HepG2 (cell line): ENCODE measurements around the gene MGMT. TPM values are rescaled to one million over a fixed set of nuclear protein-coding genes. Genes with fewer than 3 reads are reported as not detected.
A peak's percentile ranks its signal among the peaks of the same experiment; 100 is the strongest.

Experiments
- DDIT3 ChIP-seq: sonication (generic); formaldehyde crosslinking; IDR thresholded peaks from 2 replicates; pipeline ENCODE4 v1.4.0; 2020; ENCODE audit warnings: mild to moderate bottlenecking, missing genetic modification reagents
- EZH2 ChIP-seq: conservative IDR thresholded peaks from 2 replicates; pipeline ENCODE4 v1.6.1; 2012; ENCODE audit warnings: mild to moderate bottlenecking, low read depth, low read length, moderate library complexity
- FOXP1 ChIP-seq, 2 experiments: fragments of 450-650 bp in 1 of 2; IDR thresholded peaks; 2 replicates each; pipeline ENCODE4 v1.6.1; 2017 to 2018; ENCODE audit warnings: antibody characterized with exemption in 1 of 2
- GABPB1 ChIP-seq: IDR thresholded peaks from 2 replicates; pipeline ENCODE4 v1.6.1; 2016; ENCODE audit warnings: mild to moderate bottlenecking, missing genetic modification reagents, moderate library complexity, missing compliant biosample characterization
- TEAD3 ChIP-seq: optimal IDR thresholded peaks from 2 replicates; pipeline ENCODE3; 2016; ENCODE audit warnings: borderline replicate concordance
- U2AF1 ChIP-seq: fragments of 200-400 bp; formaldehyde crosslinking; optimal IDR thresholded peaks from 2 replicates; pipeline ENCODE3; 2017; ENCODE audit warnings: mild to moderate bottlenecking, low read depth, low read length
- ZBTB33 ChIP-seq: sonication (generic); formaldehyde crosslinking; IDR thresholded peaks from 2 replicates; pipeline ENCODE4 v1.4.0; 2020; ENCODE audit warnings: missing genetic modification reagents
- ZFX ChIP-seq: sonication (generic); formaldehyde crosslinking; IDR thresholded peaks from 2 replicates; pipeline ENCODE4 v1.4.0; 2020; ENCODE audit warnings: mild to moderate bottlenecking, low read depth, missing genetic modification reagents, moderate library complexity
- ZNF234 ChIP-seq: sonication (generic); formaldehyde crosslinking; conservative IDR thresholded peaks from 2 replicates; pipeline ENCODE4 v1.5.1; 2020; ENCODE audit warnings: mild to moderate bottlenecking, missing genetic modification reagents
- ZNF3 ChIP-seq: IDR thresholded peaks from 2 replicates; pipeline ENCODE4 v1.7.0; 2017; ENCODE audit warnings: inconsistent platforms
- ZNF317 ChIP-seq: sonication (generic); formaldehyde crosslinking; IDR thresholded peaks from 2 replicates; pipeline ENCODE4 v1.5.0; 2020; ENCODE audit warnings: mild to moderate bottlenecking, missing genetic modification reagents
- ZNF335 ChIP-seq: sonication (generic); formaldehyde crosslinking; IDR thresholded peaks from 2 replicates; pipeline ENCODE4 v1.4.0; 2020; ENCODE audit warnings: missing genetic modification reagents
- ZNF432 ChIP-seq: sonication (generic); formaldehyde crosslinking; IDR thresholded peaks from 2 replicates; pipeline ENCODE4 v1.5.0; 2020; ENCODE audit warnings: missing genetic modification reagents, mild to moderate bottlenecking, borderline replicate concordance
- ZNF446 ChIP-seq: sonication (generic); formaldehyde crosslinking; IDR thresholded peaks from 2 replicates; pipeline ENCODE4 v1.5.0; 2020; ENCODE audit warnings: mild to moderate bottlenecking, missing genetic modification reagents
- ZNF460 ChIP-seq: sonication (generic); formaldehyde crosslinking; IDR thresholded peaks from 2 replicates; pipeline ENCODE4 v1.5.1; 2020; ENCODE audit warnings: missing genetic modification reagents, mild to moderate bottlenecking, borderline replicate concordance
- ZNF552 ChIP-seq: sonication (generic); formaldehyde crosslinking; IDR thresholded peaks from 2 replicates; pipeline ENCODE4 v1.9.0; 2022; ENCODE audit warnings: missing genetic modification reagents, mild to moderate bottlenecking, borderline replicate concordance
- ZNF589 ChIP-seq: sonication (generic); formaldehyde crosslinking; conservative IDR thresholded peaks from 2 replicates; pipeline ENCODE4 v1.8.0; 2022; ENCODE audit warnings: mild to moderate bottlenecking, moderate library complexity, missing genetic modification reagents
- ZNF615 ChIP-seq: sonication (generic); formaldehyde crosslinking; IDR thresholded peaks from 2 replicates; pipeline ENCODE4 v1.5.0; 2020; ENCODE audit warnings: mild to moderate bottlenecking, missing genetic modification reagents, borderline replicate concordance
- ZNF616 ChIP-seq: sonication (generic); formaldehyde crosslinking; IDR thresholded peaks from 2 replicates; pipeline ENCODE4 v1.5.0; 2020; ENCODE audit warnings: low read depth, mild to moderate bottlenecking, missing genetic modification reagents
- ZNF839 ChIP-seq: sonication (generic); formaldehyde crosslinking; IDR thresholded peaks from 2 replicates; pipeline ENCODE4 v1.4.0; 2020; ENCODE audit warnings: missing genetic modification reagents, mild to moderate bottlenecking, borderline replicate concordance
- ZNF878 ChIP-seq: sonication (generic); formaldehyde crosslinking; IDR thresholded peaks from 2 replicates; pipeline ENCODE4 v1.8.1; 2023; ENCODE audit warnings: mild to moderate bottlenecking, missing genetic modification reagents, moderate library complexity
- ZSCAN9 ChIP-seq: IDR thresholded peaks from 2 replicates; pipeline ENCODE4 v1.6.1; 2016; ENCODE audit warnings: borderline replicate concordance
- polyA plus RNA-seq, 8 experiments: library from polyadenylated mRNA; depleted of rRNA in 3 of 8; stranded (reverse) in 7 of 8; unstranded in 1 of 8; fragments of >200 nt; fragmentation: Illumina TruSeq in 4 of 8; extraction: Trizol in 4 of 8; gene quantifications; 2 replicates each; pipeline versions ENCODE4 v1.2.1 to v1.2.3, GENCODE V29; 2011 to 2016; ENCODE audit warnings: low read depth in 4 of 8, missing spikeins in 1 of 8, mixed read lengths in 1 of 8; ENCODE audit not compliant: insufficient read depth in 1 of 8
- total RNA-seq, 5 experiments: library from RNA; depleted of rRNA; stranded (reverse); fragments of >200 nt; fragmentation: Illumina TruSeq; extraction: Trizol; gene quantifications; 2 replicates each; pipeline ENCODE4 v1.2.3, GENCODE V29; 2016; ENCODE audit warnings: low read depth in 1 of 5
- TF ChIP-seq, protein P1 (sequence below): sonication (generic); formaldehyde crosslinking; IDR thresholded peaks from 2 replicates; pipeline ENCODE4 v1.4.0; 2020; ENCODE audit warnings: mild to moderate bottlenecking, missing genetic modification reagents
- TF ChIP-seq, protein P2 (sequence below): IDR thresholded peaks from 2 replicates; pipeline ENCODE4 v1.6.1; 2016; ENCODE audit warnings: control low read depth
- TF ChIP-seq, protein P3 (sequence below): sonication (generic); formaldehyde crosslinking; IDR thresholded peaks from 2 replicates; pipeline ENCODE4 v1.8.1; 2023; ENCODE audit warnings: mild to moderate bottlenecking, missing genetic modification reagents

Gene MGMT
- total and polyA plus RNA-seq, 2 of the 13 experiments (the other 11 are each of a cell fraction or from before 2014, with no cell fraction given): 12.0 to 19.5 TPM

DNA sequence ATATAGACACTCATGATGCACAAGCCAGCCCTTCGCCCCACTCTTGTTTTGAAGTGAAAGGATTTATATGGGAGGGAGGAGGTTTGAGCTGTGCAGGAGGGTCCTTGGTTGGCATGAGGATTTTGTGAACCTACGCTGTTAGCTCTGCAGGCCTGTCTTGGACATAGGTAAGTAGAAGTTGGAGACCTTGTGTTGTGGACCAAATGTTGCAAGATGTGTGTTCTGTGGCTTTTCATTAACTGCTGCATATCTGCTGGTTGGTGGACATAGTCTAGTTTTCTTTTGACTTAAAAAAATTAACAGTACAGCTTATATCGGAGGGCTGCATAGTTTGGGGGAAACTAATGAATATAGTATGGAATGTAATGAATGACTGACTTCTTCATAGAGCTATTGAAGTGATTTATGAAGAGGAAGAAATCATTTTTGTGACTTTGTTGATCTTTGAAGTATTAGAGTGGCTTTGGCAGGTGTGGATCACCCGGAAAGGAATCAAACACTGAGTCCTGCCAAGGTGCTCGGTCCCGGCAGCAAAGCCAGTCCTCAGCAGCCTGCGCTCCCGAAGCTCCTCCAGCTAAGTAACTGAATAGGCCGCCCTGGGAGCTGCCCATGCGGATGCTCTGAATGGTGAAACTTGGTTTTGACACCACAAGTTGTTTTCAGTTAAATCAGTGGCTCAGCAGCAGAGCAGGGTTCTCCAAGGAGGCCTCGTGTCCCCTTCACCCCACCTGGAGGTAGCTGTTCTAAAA, 3.2 kb downstream of the MGMT start (continued):
- TF ChIP-seq ZNF335 (CRISPR knock-in tag) (no peak), DDIT3 (CRISPR knock-in tag) (no peak), ZNF446 (CRISPR knock-in tag) (no peak), ZNF839 (no peak), ZSCAN9 (CRISPR knock-in tag) (peak; percentile 52; the same call in 1 of the 2 replicates), ZNF878 (CRISPR knock-in tag) (no peak), ZNF616 (no peak), ZBTB33 (no peak), EZH2 (no peak), ZNF317 (CRISPR knock-in tag) (no peak), U2AF1 (no peak), ZNF589 (CRISPR knock-in tag) (no peak), ZNF460 (CRISPR knock-in tag) (no peak), GABPB1 (CRISPR knock-in tag) (no peak), ZNF3 (CRISPR knock-in tag) (no peak), ZFX (0 out of 2 replicates have a peak, but pooled peaks have one; percentile 22), ZNF432 (CRISPR knock-in tag) (no peak), TEAD3 (CRISPR knock-in tag) (peak; percentile 49), ZNF615 (CRISPR knock-in tag) (no peak), ZNF234 (CRISPR knock-in tag) (no peak), FOXP1 (IDR thresholded peaks at IDR 0.05) (no peak), FOXP1 (CRISPR knock-in tag; IDR thresholded peaks at IDR 0.05) (peak; percentile 29; the same call in 1 of the 2 replicates), ZNF552 (CRISPR knock-in tag) (no peak)
- TF ChIP-seq, protein P1, sequence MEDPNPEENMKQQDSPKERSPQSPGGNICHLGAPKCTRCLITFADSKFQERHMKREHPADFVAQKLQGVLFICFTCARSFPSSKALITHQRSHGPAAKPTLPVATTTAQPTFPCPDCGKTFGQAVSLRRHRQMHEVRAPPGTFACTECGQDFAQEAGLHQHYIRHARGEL (CRISPR knock-in tag): no peak
- TF ChIP-seq, protein P2, sequence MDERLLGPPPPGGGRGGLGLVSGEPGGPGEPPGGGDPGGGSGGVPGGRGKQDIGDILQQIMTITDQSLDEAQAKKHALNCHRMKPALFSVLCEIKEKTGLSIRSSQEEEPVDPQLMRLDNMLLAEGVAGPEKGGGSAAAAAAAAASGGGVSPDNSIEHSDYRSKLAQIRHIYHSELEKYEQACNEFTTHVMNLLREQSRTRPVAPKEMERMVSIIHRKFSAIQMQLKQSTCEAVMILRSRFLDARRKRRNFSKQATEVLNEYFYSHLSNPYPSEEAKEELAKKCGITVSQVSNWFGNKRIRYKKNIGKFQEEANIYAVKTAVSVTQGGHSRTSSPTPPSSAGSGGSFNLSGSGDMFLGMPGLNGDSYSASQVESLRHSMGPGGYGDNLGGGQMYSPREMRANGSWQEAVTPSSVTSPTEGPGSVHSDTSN (CRISPR knock-in tag): no peak
- TF ChIP-seq, protein P3, sequence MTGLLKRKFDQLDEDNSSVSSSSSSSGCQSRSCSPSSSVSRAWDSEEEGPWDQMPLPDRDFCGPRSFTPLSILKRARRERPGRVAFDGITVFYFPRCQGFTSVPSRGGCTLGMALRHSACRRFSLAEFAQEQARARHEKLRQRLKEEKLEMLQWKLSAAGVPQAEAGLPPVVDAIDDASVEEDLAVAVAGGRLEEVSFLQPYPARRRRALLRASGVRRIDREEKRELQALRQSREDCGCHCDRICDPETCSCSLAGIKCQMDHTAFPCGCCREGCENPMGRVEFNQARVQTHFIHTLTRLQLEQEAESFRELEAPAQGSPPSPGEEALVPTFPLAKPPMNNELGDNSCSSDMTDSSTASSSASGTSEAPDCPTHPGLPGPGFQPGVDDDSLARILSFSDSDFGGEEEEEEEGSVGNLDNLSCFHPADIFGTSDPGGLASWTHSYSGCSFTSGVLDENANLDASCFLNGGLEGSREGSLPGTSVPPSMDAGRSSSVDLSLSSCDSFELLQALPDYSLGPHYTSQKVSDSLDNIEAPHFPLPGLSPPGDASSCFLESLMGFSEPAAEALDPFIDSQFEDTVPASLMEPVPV (CRISPR knock-in tag): no peak
